ENCODE data around the gene ST8SIA6. TPM values are rescaled to one million over a fixed set of nuclear protein-coding genes. Genes with fewer than 3 reads are reported as not detected.
"Not testable (repeated sequence)": the region's sequence is repeated elsewhere in the genome, so short reads cannot be mapped to it uniquely, and the experiment has no call there.

The ST8SIA6 gene
- 0.36 and 0.88 TPM in 2 replicates for total RNA-seq

GRCh38 chr10:17454161-17455014 lies at the start of gene ST8SIA6:
Gene ST8SIA6 (minus strand): TSS chr10:17454595. CDS start chr10:17454255, 340 bp downstream.
- Histone ChIP-seq H4K20me1 (ENCODE audit: insufficient read depth, low read length) (no peaks in the 10 kb centered on the region), H2AFZ (ENCODE audit: low read length) (peak within 1 kb of the TSS; percentile 50), H3K27me3 (ENCODE audit: insufficient read depth, low read length) (peaks cover 21% of the 10 kb centered on the region), H3K79me2 (ENCODE audit: insufficient read depth, low read length) (no peaks in the 10 kb centered on the region), H3K9me3 (ENCODE audit: low read depth, low read length) (peaks cover 7% of the 10 kb centered on the region), H3K4me2 (ENCODE audit: insufficient read depth, low read length) (peak within 1 kb of the TSS; percentile 83), H3K4me3 (ENCODE audit: insufficient read depth, low read length) (peak within 1 kb of the TSS; percentile 67), H3K4me1 (ENCODE audit: insufficient read depth, low read length) (peaks cover 5% of the 10 kb centered on the region), H3K36me3 (ENCODE audit: insufficient read depth, low read length) (no peaks in the 10 kb centered on the region), H3K27ac (ENCODE audit: low read depth, low read length) (no peak within 1 kb of the TSS)
- DNase-seq (ENCODE audit: insufficient read length, low spot score, missing footprints) = peak; percentile 98
- no peak for TF ChIP-seq CTCF (IDR thresholded peaks at IDR 0.05; ENCODE audit: extremely low read depth, low read depth, low read length)

GRCh38 chr10:17503795-17504194 lies 49.4 kb upstream of the ST8SIA6 start:
- DNase-seq (ENCODE audit: insufficient read length, low spot score, missing footprints) = no peak
- H2AFZ ChIP-seq (ENCODE audit: low read length) = no peak overlapping the region
- H4K20me1 ChIP-seq (ENCODE audit: insufficient read depth, low read length) = no peaks in the 10 kb centered on the region
- no peak overlapping the region for H3K4me2 ChIP-seq (ENCODE audit: insufficient read depth, low read length)
- no peaks in the 10 kb centered on the region for H3K79me2 ChIP-seq (ENCODE audit: insufficient read depth, low read length)
- no peak overlapping the region for H3K27ac ChIP-seq (ENCODE audit: low read depth, low read length)
- H3K36me3 ChIP-seq (ENCODE audit: insufficient read depth, low read length) = no peaks in the 10 kb centered on the region
- no peaks in the 10 kb centered on the region for H3K9me3 ChIP-seq (ENCODE audit: low read depth, low read length)
- H3K27me3 ChIP-seq (ENCODE audit: insufficient read depth, low read length) = no peaks in the 10 kb centered on the region
- H3K4me1 ChIP-seq (ENCODE audit: insufficient read depth, low read length) = peaks cover 22% of the 10 kb centered on the region
- no peak overlapping the region for H3K4me3 ChIP-seq (ENCODE audit: insufficient read depth, low read length)
- no peak for TF ChIP-seq CTCF (IDR thresholded peaks at IDR 0.05; ENCODE audit: extremely low read depth, low read depth, low read length)

- no peaks in the 10 kb centered on the region for H3K36me3 ChIP-seq (ENCODE audit: insufficient read depth, low read length)
- H3K27me3 ChIP-seq (ENCODE audit: insufficient read depth, low read length) = no peaks in the 10 kb centered on the region
- H3K4me2 ChIP-seq (ENCODE audit: insufficient read depth, low read length) = no peak overlapping the region
- no peaks in the 10 kb centered on the region for H4K20me1 ChIP-seq (ENCODE audit: insufficient read depth, low read length)
- H3K4me1 ChIP-seq (ENCODE audit: insufficient read depth, low read length) = peaks cover 22% of the 10 kb centered on the region
- no peaks in the 10 kb centered on the region for H3K9me3 ChIP-seq (ENCODE audit: low read depth, low read length)
- H3K4me3 ChIP-seq (ENCODE audit: insufficient read depth, low read length) = no peak overlapping the region
- TF ChIP-seq CTCF (IDR thresholded peaks at IDR 0.05; ENCODE audit: extremely low read depth, low read depth, low read length) = no peak
- no peaks in the 10 kb centered on the region for H3K79me2 ChIP-seq (ENCODE audit: insufficient read depth, low read length)
- no peak for DNase-seq (ENCODE audit: insufficient read length, low spot score, missing footprints)
- H2AFZ ChIP-seq (ENCODE audit: low read length) = no peak overlapping the region
- H3K27ac ChIP-seq (ENCODE audit: low read depth, low read length) = no peak overlapping the region
Measured at GRCh38 chr10:17502814-17503213, 48.4 kb upstream of the ST8SIA6 start.

- not testable (repeated sequence) for H4K20me1 ChIP-seq (ENCODE audit: insufficient read depth, low read length); H3K79me2 ChIP-seq (ENCODE audit: insufficient read depth, low read length); H3K36me3 ChIP-seq (ENCODE audit: insufficient read depth, low read length); H3K27ac ChIP-seq (ENCODE audit: low read depth, low read length); H3K4me3 ChIP-seq (ENCODE audit: insufficient read depth, low read length); DNase-seq (ENCODE audit: insufficient read length, low spot score, missing footprints); H3K27me3 ChIP-seq (ENCODE audit: insufficient read depth, low read length); H3K9me3 ChIP-seq (ENCODE audit: low read depth, low read length); H3K4me1 ChIP-seq (ENCODE audit: insufficient read depth, low read length); H2AFZ ChIP-seq (ENCODE audit: low read length); H3K4me2 ChIP-seq (ENCODE audit: insufficient read depth, low read length)
Measured at GRCh38 chr10:17499014-17499413, 44.6 kb upstream of the ST8SIA6 start.
